22Rv1 (cell line): Measurements from ENCODE around the gene IFNAR1.

Experiments used
- ZFX ChIP-seq: fragments of 450-650 bp; IDR thresholded peaks from 2 replicates; pipeline ENCODE4 v1.6.1; 2017; ENCODE audit warnings: antibody characterized with exemption, borderline replicate concordance
- TF ChIP-seq, protein P1 (sequence below): fragments of 450-650 bp; IDR thresholded peaks from 2 replicates; pipeline ENCODE4 v1.5.1; 2017; ENCODE audit warnings: mild to moderate bottlenecking

DNA sequence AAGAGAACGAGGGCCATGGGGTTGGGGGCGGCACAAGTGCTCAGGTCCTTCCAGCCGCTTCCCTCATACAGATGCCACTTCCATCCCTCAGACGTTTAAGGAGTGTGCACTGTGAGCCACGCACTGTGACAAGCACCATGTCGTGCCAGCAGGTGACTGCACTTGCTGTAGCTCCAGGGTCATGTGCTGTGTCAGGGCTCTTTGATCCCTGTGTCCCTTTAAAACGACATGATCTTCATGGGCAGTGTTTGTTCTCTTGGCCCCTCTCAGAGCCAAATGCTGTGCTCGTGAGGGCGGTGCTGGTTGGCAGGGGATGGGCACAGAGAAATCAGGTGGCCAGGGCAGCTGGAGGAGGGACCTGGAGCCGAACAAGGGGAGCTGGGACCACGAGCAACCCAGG, 38.7 kb upstream of the IFNAR1 start:
- TF ChIP-seq, protein P1, sequence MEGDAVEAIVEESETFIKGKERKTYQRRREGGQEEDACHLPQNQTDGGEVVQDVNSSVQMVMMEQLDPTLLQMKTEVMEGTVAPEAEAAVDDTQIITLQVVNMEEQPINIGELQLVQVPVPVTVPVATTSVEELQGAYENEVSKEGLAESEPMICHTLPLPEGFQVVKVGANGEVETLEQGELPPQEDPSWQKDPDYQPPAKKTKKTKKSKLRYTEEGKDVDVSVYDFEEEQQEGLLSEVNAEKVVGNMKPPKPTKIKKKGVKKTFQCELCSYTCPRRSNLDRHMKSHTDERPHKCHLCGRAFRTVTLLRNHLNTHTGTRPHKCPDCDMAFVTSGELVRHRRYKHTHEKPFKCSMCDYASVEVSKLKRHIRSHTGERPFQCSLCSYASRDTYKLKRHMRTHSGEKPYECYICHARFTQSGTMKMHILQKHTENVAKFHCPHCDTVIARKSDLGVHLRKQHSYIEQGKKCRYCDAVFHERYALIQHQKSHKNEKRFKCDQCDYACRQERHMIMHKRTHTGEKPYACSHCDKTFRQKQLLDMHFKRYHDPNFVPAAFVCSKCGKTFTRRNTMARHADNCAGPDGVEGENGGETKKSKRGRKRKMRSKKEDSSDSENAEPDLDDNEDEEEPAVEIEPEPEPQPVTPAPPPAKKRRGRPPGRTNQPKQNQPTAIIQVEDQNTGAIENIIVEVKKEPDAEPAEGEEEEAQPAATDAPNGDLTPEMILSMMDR: no peak
- TF ChIP-seq ZFX: no peak
